Measurements from ENCODE around the gene CD99.
A peak's percentile ranks its signal among the peaks of the same experiment; 100 is the strongest.
"Not testable (repeated sequence)": the region's sequence is repeated elsewhere in the genome, so short reads cannot be mapped to it uniquely, and the experiment has no call there.

The CD99 gene

DNA sequence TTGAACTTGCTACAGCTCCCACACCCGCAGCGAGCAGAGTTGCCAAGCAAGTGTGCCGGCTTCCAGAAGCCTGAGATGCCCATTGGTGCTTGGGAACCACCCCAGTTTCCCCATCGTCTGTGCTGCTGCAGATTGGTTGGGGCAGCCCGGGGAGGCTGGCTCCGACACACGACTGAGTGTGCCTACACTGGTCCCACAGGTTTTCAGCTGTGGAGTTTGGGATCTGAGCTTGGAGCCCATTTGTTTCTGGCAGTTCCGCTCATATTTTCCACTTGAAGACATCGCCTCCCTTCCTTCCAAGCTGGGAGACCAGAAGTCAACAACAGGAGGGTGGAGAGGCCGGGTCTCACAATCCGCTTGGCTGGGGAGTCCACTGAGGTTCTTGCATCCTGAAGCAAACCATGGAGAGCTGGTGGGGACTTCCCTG is 60.8 kb downstream of the CD99 start, which contains the start of gene XG:
TSS of gene XG (plus strand) at position 167 of the 427 bp plus-strand sequence. CDS start at position 402, 235 bp downstream.
- H3K79me2 ChIP-seq (ENCODE audit: control insufficient read depth, insufficient read depth, low read length, unreplicated experiment); H3K4me1 ChIP-seq (ENCODE audit: control insufficient read depth, insufficient read depth, low read length, unreplicated experiment); H3K36me3 ChIP-seq (ENCODE audit: insufficient read depth, low read length); H3K27me3 ChIP-seq (ENCODE audit: insufficient read depth, low read length): not testable (repeated sequence)
- Histone ChIP-seq H3K4me3 (ENCODE audit: low read depth, low read length) (peak within 1 kb of the TSS; percentile 63), H2AFZ (ENCODE audit: low read length, unreplicated experiment) (peak within 1 kb of the TSS; percentile 60), H3K27ac (ENCODE audit: low read depth, low read length) (peak within 1 kb of the TSS; percentile 31)

DNA sequence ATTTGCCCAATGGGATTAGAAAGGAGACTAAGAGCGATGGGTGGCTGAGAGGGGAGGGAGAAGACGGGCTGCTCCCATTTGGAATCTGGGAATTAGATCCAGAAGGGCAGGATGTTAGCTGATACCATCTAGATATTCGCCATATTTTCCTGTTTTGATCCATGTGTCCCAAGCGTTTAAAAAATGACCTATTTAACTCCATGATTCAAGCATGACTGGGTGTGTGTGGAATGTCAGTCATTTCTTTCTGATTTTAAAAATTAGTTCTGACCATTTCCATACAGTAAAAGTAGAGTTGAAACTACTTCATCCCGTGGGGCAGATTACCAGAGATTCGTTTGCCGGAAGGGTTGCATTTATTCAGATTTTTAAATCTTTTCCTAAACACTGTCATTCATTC is 61.3 kb downstream of the CD99 start:
- H3K36me3 ChIP-seq (ENCODE audit: insufficient read depth, low read length); H3K4me1 ChIP-seq (ENCODE audit: control insufficient read depth, insufficient read depth, low read length, unreplicated experiment); H3K79me2 ChIP-seq (ENCODE audit: control insufficient read depth, insufficient read depth, low read length, unreplicated experiment); H3K27me3 ChIP-seq (ENCODE audit: insufficient read depth, low read length); H2AFZ ChIP-seq (ENCODE audit: low read length, unreplicated experiment): not testable (repeated sequence)
- Histone ChIP-seq H3K27ac (ENCODE audit: low read depth, low read length) (peak overlapping the region; percentile 31), H3K4me3 (ENCODE audit: low read depth, low read length) (peak overlapping the region; percentile 63)

DNA sequence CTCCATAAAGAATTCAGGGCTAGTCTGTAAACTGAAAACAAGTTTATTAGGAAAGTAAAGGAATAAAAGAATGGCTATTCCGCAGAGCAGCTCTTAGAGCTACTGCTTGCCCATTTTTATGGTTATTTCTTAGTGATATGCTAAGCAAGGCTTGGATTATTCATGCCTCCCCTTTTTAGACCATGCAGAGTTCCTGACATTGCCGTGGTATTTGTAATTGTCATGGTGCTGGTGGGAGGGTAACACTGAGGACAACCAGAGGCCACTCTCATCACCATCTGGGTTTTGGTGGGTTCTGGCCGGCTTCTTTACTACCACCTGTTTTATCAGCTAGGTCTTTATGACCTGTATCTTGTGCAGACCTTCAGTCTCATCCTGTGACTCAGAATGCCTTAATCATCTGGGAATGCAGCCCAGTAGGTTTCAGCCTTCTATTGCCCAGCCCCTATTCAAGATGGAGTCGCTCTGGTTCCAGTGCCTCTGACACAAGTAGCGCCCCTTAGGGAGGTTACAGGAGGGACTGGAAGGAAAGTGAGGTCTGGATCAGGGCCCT is 64.1 kb downstream of the CD99 start:
- not testable (repeated sequence) for H3K4me3 ChIP-seq (ENCODE audit: low read depth, low read length); H3K79me2 ChIP-seq (ENCODE audit: control insufficient read depth, insufficient read depth, low read length, unreplicated experiment); H2AFZ ChIP-seq (ENCODE audit: low read length, unreplicated experiment); H3K27me3 ChIP-seq (ENCODE audit: insufficient read depth, low read length); H3K4me1 ChIP-seq (ENCODE audit: control insufficient read depth, insufficient read depth, low read length, unreplicated experiment); H3K27ac ChIP-seq (ENCODE audit: low read depth, low read length); H3K36me3 ChIP-seq (ENCODE audit: insufficient read depth, low read length)

DNA sequence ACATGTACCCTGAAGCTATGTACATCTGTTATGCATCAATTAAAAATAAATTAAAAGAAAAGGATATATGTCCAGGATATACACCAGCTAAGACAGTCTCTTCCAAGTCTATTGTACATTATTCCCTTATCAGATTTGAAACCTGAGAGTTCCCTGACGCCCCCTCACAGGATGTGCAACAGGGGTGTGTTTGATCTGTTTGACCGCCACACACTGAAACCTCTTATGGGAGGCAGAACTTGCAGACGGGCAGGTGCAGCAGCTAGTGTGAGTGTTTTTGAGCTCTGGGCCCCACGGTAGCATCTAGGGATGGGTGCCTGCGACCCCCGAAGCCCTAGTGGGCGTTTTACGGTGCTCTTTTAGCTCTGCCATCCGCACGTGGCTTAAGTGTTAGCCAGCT is 65.5 kb downstream of the CD99 start:
- no peaks in the 10 kb centered on the region for H3K27me3 ChIP-seq (ENCODE audit: insufficient read depth, low read length)

DNA sequence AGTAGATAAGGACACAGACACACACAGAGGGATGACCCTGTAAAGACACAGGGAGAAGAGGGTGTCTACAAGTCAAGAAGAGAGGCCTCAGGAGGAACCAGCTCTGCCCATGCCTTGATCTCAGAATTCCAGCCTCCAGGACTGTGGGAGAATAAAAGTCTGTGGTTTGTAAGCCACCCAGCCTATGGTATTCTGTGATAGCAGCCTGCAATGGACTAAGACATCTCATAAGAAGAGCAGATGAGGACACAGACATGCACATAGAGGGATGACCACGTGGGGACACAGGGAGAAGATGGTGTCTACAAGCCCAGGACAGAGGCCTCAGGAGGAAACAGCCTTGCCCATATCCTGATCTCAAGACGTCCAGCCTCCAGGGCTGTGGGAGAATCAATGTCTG is 70.2 kb downstream of the CD99 start:
- no peak overlapping the region for H3K4me3 ChIP-seq (ENCODE audit: low read depth, low read length)
- H3K79me2 ChIP-seq (ENCODE audit: control insufficient read depth, insufficient read depth, low read length, unreplicated experiment) = no peaks in the 10 kb centered on the region
- H3K36me3 ChIP-seq (ENCODE audit: insufficient read depth, low read length) = no peaks in the 10 kb centered on the region
- H2AFZ ChIP-seq (ENCODE audit: low read length, unreplicated experiment) = no peak overlapping the region
- no peak overlapping the region for H3K27ac ChIP-seq (ENCODE audit: low read depth, low read length)
- H3K4me1 ChIP-seq (ENCODE audit: control insufficient read depth, insufficient read depth, low read length, unreplicated experiment) = no peaks in the 10 kb centered on the region
- no peaks in the 10 kb centered on the region for H3K27me3 ChIP-seq (ENCODE audit: insufficient read depth, low read length)

More for the DNA sequence above, 65.5 kb downstream of the CD99 start:
- Histone ChIP-seq H2AFZ (ENCODE audit: low read length, unreplicated experiment) (no peak overlapping the region), H3K27ac (ENCODE audit: low read depth, low read length) (no peak overlapping the region), H3K36me3 (ENCODE audit: insufficient read depth, low read length) (no peaks in the 10 kb centered on the region), H3K4me1 (ENCODE audit: control insufficient read depth, insufficient read depth, low read length, unreplicated experiment) (peaks cover 4% of the 10 kb centered on the region), H3K79me2 (ENCODE audit: control insufficient read depth, insufficient read depth, low read length, unreplicated experiment) (no peaks in the 10 kb centered on the region), H3K4me3 (ENCODE audit: low read depth, low read length) (no peak overlapping the region)

DNA sequence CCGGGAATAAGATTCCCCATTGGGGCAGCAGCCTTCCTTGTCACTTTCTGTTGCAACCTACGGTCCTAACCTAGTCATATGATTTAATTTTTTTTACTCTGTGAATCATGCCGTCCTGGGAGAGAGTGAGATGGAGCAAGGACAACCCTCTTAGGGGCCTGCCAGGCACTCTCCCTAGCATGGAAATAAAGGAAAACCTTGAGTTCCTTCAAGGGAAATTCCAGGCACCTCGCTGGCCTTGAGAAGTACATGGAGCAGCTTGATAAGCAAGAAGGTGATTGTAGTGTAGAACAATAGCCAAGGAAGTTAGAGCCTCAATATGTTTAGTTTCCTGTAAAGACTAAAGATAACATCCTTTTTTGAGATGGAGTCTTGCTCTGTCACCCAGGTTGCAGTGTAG is 71.6 kb downstream of the CD99 start:
- not testable (repeated sequence) for H3K27ac ChIP-seq (ENCODE audit: low read depth, low read length); H3K4me3 ChIP-seq (ENCODE audit: low read depth, low read length); H2AFZ ChIP-seq (ENCODE audit: low read length, unreplicated experiment); H3K36me3 ChIP-seq (ENCODE audit: insufficient read depth, low read length); H3K4me1 ChIP-seq (ENCODE audit: control insufficient read depth, insufficient read depth, low read length, unreplicated experiment); H3K27me3 ChIP-seq (ENCODE audit: insufficient read depth, low read length); H3K79me2 ChIP-seq (ENCODE audit: control insufficient read depth, insufficient read depth, low read length, unreplicated experiment)

DNA sequence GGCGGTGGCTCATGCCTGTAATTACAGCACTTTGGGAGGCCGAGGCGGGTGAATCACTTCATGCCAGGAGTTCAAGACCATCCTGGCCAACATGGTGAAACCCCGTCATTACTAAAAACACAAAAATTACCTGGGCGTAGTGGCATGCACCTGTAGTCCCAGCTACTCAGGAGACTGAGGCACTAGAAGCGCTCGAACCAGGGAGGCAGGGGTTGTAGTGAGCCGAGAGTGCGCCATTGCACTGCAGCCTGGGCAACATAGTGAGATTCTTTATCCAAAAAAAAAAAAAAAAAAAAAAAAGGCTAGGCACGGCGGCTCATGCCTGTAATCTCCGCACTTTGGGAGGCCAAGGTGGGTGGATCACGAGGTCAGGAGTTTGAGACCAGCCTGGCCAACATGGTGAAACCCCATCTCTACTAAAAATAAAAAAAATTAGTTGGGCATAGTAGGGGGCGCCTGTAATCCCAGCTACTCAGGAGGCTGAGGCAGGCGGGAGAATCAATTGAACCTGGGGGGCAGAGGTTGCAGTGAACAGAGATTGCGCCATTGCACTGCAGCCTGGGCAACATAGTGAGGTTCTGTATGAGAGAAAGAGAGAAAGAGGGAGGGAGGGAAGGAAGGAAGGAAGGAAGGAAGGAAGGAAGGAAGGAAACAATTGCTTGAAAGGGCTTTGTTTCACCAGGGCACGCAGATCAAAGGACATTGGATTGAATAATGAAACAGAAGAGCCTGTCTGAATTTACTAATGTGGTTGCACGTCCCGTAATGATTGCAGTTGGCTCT is 73.9 kb downstream of the CD99 start:
- not testable (repeated sequence) for H3K27me3 ChIP-seq (ENCODE audit: insufficient read depth, low read length); H3K79me2 ChIP-seq (ENCODE audit: control insufficient read depth, insufficient read depth, low read length, unreplicated experiment); H3K27ac ChIP-seq (ENCODE audit: low read depth, low read length); H3K36me3 ChIP-seq (ENCODE audit: insufficient read depth, low read length); H3K4me1 ChIP-seq (ENCODE audit: control insufficient read depth, insufficient read depth, low read length, unreplicated experiment); H2AFZ ChIP-seq (ENCODE audit: low read length, unreplicated experiment); H3K4me3 ChIP-seq (ENCODE audit: low read depth, low read length)

DNA sequence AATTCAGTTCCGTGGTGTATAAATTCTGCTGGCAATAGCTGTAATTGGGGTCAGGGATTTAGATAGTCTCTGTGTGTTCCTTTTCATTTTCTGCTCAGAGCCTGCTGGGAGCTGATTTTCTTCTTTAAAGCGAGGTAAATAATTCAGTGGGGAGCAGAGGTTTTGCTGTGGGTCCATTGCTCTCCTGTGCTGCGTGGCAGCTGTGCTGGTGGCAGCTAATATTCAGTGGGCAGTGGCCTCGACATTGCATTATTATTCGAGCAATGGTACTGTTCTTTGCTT is 74.4 kb downstream of the CD99 start:
- H2AFZ ChIP-seq (ENCODE audit: low read length, unreplicated experiment) = no peak overlapping the region
- no peaks in the 10 kb centered on the region for H3K79me2 ChIP-seq (ENCODE audit: control insufficient read depth, insufficient read depth, low read length, unreplicated experiment)
- H3K27ac ChIP-seq (ENCODE audit: low read depth, low read length) = no peak overlapping the region
- no peaks in the 10 kb centered on the region; the same call in 1 of the 2 replicates for H3K27me3 ChIP-seq (ENCODE audit: insufficient read depth, low read length)
- H3K4me1 ChIP-seq (ENCODE audit: control insufficient read depth, insufficient read depth, low read length, unreplicated experiment) = no peaks in the 10 kb centered on the region
- H3K4me3 ChIP-seq (ENCODE audit: low read depth, low read length) = no peak overlapping the region
- H3K36me3 ChIP-seq (ENCODE audit: insufficient read depth, low read length) = no peaks in the 10 kb centered on the region

DNA sequence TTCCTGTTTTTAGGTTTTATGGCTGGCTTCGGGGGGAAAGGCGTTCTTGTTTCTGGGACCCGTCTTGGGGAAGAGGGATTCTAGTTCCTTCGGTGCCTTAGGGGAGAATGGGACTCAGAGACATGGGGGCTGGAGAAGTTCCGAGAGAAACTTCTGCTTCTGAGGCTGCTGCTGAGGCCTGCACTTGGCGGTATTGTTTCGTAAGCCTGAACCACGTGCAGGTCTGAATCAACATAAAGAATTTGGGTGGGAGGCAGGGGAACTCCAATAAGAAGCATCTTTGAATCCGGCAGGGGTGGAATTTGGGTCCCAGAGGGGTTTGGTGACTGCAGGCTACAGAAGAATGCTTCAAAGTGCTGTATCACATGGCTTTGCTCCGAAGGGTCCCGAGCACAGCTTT is 75.8 kb downstream of the CD99 start:
- H2AFZ ChIP-seq (ENCODE audit: low read length, unreplicated experiment) = no peak overlapping the region
- H3K27ac ChIP-seq (ENCODE audit: low read depth, low read length) = no peak overlapping the region

DNA sequence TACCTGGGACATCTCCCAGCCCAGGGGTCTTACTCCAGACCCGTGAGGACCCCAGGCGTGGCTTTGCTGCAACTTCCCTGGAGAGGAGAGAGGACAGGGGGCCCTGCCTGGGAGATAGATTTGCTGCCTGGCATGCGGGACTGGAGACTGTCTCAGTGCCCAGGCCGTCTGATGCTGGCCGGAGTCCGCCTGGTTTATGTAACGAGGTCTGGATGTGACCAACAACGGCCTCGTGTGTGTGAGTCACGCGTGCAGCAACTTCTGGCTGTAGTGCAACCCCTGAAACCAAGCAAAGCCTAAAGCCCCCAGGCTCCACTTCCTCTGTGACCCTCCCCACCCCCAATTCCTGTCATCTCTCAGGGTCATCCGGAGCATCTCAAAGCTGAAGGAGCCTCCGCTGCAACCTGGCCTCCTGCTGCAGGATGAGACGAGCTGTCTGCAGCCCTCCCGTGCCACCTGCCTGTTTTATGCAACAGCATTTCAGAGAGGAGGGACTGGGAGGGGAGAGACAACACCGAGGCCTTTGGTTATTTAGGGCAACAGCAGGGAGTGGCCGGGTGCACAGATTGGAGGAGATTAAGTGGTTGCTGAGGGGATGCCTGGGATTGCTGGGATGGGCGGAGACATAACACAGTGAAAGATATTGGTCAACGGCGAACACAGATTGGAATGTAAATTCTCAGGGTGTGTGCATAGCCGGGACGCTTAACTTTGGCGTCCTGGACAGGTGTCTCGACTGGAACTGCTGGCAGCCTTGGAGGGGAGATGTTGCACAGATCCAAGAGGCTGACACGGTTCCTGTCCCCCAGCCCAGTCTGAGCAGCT is 76.7 kb downstream of the CD99 start:
- no peaks in the 10 kb centered on the region for H3K79me2 ChIP-seq (ENCODE audit: control insufficient read depth, insufficient read depth, low read length, unreplicated experiment)
- no peaks in the 10 kb centered on the region; the same call in 1 of the 2 replicates for H3K27me3 ChIP-seq (ENCODE audit: insufficient read depth, low read length)
- H3K4me3 ChIP-seq (ENCODE audit: low read depth, low read length) = no peak overlapping the region
- H3K36me3 ChIP-seq (ENCODE audit: insufficient read depth, low read length) = no peaks in the 10 kb centered on the region
- H3K4me1 ChIP-seq (ENCODE audit: control insufficient read depth, insufficient read depth, low read length, unreplicated experiment) = no peaks in the 10 kb centered on the region
- H3K27ac ChIP-seq (ENCODE audit: low read depth, low read length) = no peak overlapping the region
- no peak overlapping the region for H2AFZ ChIP-seq (ENCODE audit: low read length, unreplicated experiment)

More for the DNA sequence above, 75.8 kb downstream of the CD99 start:
- Histone ChIP-seq H3K79me2 (ENCODE audit: control insufficient read depth, insufficient read depth, low read length, unreplicated experiment) (no peaks in the 10 kb centered on the region), H3K4me1 (ENCODE audit: control insufficient read depth, insufficient read depth, low read length, unreplicated experiment) (no peaks in the 10 kb centered on the region), H3K4me3 (ENCODE audit: low read depth, low read length) (no peak overlapping the region), H3K36me3 (ENCODE audit: insufficient read depth, low read length) (no peaks in the 10 kb centered on the region), H3K27me3 (ENCODE audit: insufficient read depth, low read length) (no peaks in the 10 kb centered on the region; the same call in 1 of the 2 replicates)
